ENCODE results near the gene RNF20. TPM values are rescaled to one million over a fixed set of nuclear protein-coding genes. Genes with fewer than 3 reads are reported as not detected.

RNF20 gene
- total and polyA plus RNA-seq, 2 of the 13 experiments (the other 11 are each of a cell fraction or from before 2014, with no cell fraction given) = 12.7 to 37.6 TPM

DNA sequence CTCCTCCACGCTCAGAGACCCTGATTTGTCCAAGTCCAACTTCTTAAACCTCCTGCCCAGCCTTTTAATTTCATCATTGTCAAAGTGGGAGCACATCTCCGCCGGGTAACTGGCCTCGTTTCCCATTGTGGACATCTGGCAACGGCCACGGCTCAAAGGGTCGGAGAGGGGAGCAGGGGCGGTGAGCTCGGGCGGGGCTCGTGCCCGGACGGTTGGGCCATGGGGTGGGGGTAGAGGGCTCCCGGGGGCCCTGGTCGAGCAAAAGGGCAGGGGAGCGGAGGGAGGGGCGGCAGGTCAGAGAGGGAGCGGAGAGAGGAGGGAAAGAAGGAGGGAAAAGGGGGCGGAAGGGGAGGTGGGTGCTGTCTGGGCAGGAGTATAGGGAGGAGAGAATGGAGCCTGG, 61.1 kb downstream of the RNF20 start, which contains the start of gene PPP3R2:
PPP3R2 (minus strand) TSS at position 174 of the 400 bp plus-strand sequence; CDS start at position 126, 48 bp downstream.
- H3K4me2 ChIP-seq (ENCODE audit: low read depth, low read length) = no peak within 1 kb of the TSS
- POLR2A ChIA-PET = no interaction called here
- ATAC-seq (no peak), FAIRE-seq (no peak), DNase-seq (ENCODE audit: low spot score) (no peak)
- no peaks in the 10 kb centered on the region for H3K4me1 ChIP-seq (ENCODE audit: insufficient read depth, low read length)
- 0 out of 5 replicates have a peak, but pooled peaks cover 0 to 5% of the 10 kb centered on the region in 2 experiments for H3K27me3 ChIP-seq (ENCODE audit: control insufficient read depth in 1 of 2, insufficient read depth in 2 of 2, low read length in 2 of 2)
- no peaks in the 10 kb centered on the region for H3K36me3 ChIP-seq (replicated peaks in 1 of 2; ENCODE audit: control insufficient read depth in 1 of 2, insufficient read depth in 2 of 2, low read length in 2 of 2)
- no peaks in the 10 kb centered on the region for H3K9me3 ChIP-seq (ENCODE audit: low read length)
- BruUV-seq (replicated peaks) = no TSS peak
- TF ChIP-seq ZNF329 (CRISPR knock-in tag; IDR thresholded peaks at IDR 0.05; ENCODE audit: low read depth) = no peak
- TF ChIP-seq SRSF4 (IDR thresholded peaks at IDR 0.05; ENCODE audit: low read depth, low read length, poor library complexity, severe bottlenecking) = no peak
- TF ChIP-seq MAFK (conservative IDR thresholded peaks at IDR 0.05 in 1 of 2, IDR thresholded peaks at IDR 0.05 in 1 of 2; ENCODE audit: low read length in 2 of 2) = no peak
- TF ChIP-seq, protein P1, sequence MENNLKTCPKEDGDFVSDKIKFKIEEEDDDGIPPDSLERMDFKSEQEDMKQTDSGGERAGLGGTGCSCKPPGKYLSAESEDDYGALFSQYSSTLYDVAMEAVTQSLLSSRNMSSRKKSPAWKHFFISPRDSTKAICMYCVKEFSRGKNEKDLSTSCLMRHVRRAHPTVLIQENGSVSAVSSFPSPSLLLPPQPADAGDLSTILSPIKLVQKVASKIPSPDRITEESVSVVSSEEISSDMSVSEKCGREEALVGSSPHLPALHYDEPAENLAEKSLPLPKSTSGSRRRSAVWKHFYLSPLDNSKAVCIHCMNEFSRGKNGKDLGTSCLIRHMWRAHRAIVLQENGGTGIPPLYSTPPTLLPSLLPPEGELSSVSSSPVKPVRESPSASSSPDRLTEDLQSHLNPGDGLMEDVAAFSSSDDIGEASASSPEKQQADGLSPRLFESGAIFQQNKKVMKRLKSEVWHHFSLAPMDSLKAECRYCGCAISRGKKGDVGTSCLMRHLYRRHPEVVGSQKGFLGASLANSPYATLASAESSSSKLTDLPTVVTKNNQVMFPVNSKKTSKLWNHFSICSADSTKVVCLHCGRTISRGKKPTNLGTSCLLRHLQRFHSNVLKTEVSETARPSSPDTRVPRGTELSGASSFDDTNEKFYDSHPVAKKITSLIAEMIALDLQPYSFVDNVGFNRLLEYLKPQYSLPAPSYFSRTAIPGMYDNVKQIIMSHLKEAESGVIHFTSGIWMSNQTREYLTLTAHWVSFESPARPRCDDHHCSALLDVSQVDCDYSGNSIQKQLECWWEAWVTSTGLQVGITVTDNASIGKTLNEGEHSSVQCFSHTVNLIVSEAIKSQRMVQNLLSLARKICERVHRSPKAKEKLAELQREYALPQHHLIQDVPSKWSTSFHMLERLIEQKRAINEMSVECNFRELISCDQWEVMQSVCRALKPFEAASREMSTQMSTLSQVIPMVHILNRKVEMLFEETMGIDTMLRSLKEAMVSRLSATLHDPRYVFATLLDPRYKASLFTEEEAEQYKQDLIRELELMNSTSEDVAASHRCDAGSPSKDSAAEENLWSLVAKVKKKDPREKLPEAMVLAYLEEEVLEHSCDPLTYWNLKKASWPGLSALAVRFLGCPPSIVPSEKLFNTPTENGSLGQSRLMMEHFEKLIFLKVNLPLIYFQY (CRISPR knock-in tag; IDR thresholded peaks at IDR 0.05; ENCODE audit: borderline replicate concordance) = no peak
- TF ChIP-seq ZFP36L2 (CRISPR knock-in tag; IDR thresholded peaks at IDR 0.05) = no peak
- no peak for TF ChIP-seq TAF15 (IDR thresholded peaks at IDR 0.05; ENCODE audit: low read depth, low read length, poor library complexity, severe bottlenecking)
- no peak for TF ChIP-seq TCF12 (IDR thresholded peaks at IDR 0.05)
- TF ChIP-seq TCF12 (CRISPR knock-in tag; IDR thresholded peaks at IDR 0.05) = no peak
- no peak for TF ChIP-seq SETDB1 (CRISPR knock-in tag; IDR thresholded peaks at IDR 0.05; ENCODE audit: borderline replicate concordance)
- TF ChIP-seq SYNCRIP (IDR thresholded peaks at IDR 0.05; ENCODE audit: insufficient read depth, low read depth, low read length) = no peak
- TF ChIP-seq RFX5 (IDR thresholded peaks at IDR 0.05; ENCODE audit: low read depth, low read length) = no peak
- TF ChIP-seq, protein P2, sequence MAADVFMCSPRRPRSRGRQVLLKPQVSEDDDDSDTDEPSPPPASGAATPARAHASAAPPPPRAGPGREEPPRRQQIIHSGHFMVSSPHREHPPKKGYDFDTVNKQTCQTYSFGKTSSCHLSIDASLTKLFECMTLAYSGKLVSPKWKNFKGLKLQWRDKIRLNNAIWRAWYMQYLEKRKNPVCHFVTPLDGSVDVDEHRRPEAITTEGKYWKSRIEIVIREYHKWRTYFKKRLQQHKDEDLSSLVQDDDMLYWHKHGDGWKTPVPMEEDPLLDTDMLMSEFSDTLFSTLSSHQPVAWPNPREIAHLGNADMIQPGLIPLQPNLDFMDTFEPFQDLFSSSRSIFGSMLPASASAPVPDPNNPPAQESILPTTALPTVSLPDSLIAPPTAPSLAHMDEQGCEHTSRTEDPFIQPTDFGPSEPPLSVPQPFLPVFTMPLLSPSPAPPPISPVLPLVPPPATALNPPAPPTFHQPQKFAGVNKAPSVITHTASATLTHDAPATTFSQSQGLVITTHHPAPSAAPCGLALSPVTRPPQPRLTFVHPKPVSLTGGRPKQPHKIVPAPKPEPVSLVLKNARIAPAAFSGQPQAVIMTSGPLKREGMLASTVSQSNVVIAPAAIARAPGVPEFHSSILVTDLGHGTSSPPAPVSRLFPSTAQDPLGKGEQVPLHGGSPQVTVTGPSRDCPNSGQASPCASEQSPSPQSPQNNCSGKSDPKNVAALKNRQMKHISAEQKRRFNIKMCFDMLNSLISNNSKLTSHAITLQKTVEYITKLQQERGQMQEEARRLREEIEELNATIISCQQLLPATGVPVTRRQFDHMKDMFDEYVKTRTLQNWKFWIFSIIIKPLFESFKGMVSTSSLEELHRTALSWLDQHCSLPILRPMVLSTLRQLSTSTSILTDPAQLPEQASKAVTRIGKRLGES (CRISPR knock-in tag; IDR thresholded peaks at IDR 0.05; ENCODE audit: borderline replicate concordance) = no peak
- CTCF ChIA-PET (ENCODE audit: low intra/inter-chr PET ratio, low total read pairs) = no interaction called here
- no peak within 1 kb of the TSS for H3K4me3 ChIP-seq (replicated peaks in 1 of 3; ENCODE audit: insufficient read depth in 1 of 3, low read depth in 2 of 3, low read length in 3 of 3)
- in situ Hi-C loops (cut with HindIII; ENCODE audit: extremely low pct_ligation_motif_present, low pct_unique_long_range_greater_than_20kb) = no loop called here
- no peak within 1 kb of the TSS for H3K9ac ChIP-seq (ENCODE audit: insufficient read depth, low read depth, low read length)
- no peaks in the 10 kb centered on the region for H4K20me1 ChIP-seq (ENCODE audit: insufficient read depth, low read length)
- no peaks in the 10 kb centered on the region for H3K79me2 ChIP-seq (ENCODE audit: insufficient read depth, low read length)
- H3K27ac ChIP-seq (ENCODE audit: extremely low read length, insufficient read depth, low read length) = no peak within 1 kb of the TSS
- WGBS (ENCODE audit: low lambda C conversion rate) = 25% methylated on average over 19 of the region's 19 CpGs
- intact Hi-C loops (cut with micrococcal nuclease; ENCODE audit: unreplicated experiment) = no loop called here
- H2AFZ ChIP-seq (ENCODE audit: low read length) = no peak within 1 kb of the TSS

All from HepG2 (cell line).